A549 (cell line): ENCODE data around the gene CTBP2. TPM values are rescaled to one million over a fixed set of nuclear protein-coding genes. Genes with fewer than 3 reads are reported as not detected.

Experiments used
- ATAC-seq, 2 experiments: fragments of 200-7000 bp in 1 of 2; fragments of >200 bp in 1 of 2; cut with Nextera tagmentation in 1 of 2; cut with Tn5 transposase in 1 of 2; 3 replicates each; pipeline versions ENCODE4 v1.8.0 to v1.9.1; 2018 to 2020; ENCODE audit warnings: mild to moderate bottlenecking in 1 of 2, moderate library complexity in 1 of 2
- CTCF ChIA-PET: fragments of 300-600 bp; sonication (Branson Sonifier 250); formaldehyde crosslinking; extraction: SDS; loops from one replicate; lab custom pipeline; 2021; ENCODE audit warnings: antibody characterized with exemption, inconsistent platforms; lab: Yijun Ruan, JAX
- POLR2A ChIA-PET: fragments of 350-600 bp; formaldehyde crosslinking; extraction: SDS; loops from one replicate; lab custom pipeline; 2021; ENCODE audit warnings: antibody characterized with exemption, inconsistent platforms; lab: Yijun Ruan, JAX
- DNase-seq, 2 experiments: peaks; one replicate each; pipeline versions ENCODE4 v3.0.0 to v3.0.0-alpha.2; 2011 to 2016; ENCODE audit warnings: low read depth in 1 of 2, low spot score in 1 of 2
- FAIRE-seq: peaks from 2 replicates; lab custom pipeline; 2011; peaks lifted over from hg19 to GRCh38; lab: Jason Lieb, UNC
- H3K27ac ChIP-seq, 2 experiments: fragments of >200 bp; sonication (Bioruptor Twin); formaldehyde crosslinking; 3 replicates each; pipeline ENCODE4 v1.5.1; 2016 to 2017
- H3K4me1 ChIP-seq: fragments of >200 bp; sonication (Bioruptor Twin); formaldehyde crosslinking; 3 replicates; pipeline ENCODE4 v1.6.1; 2016
- H3K4me2 ChIP-seq: fragments of >200 bp; sonication (Bioruptor Twin); formaldehyde crosslinking; 3 replicates; pipeline ENCODE4 v1.6.1; 2016
- H3K4me3 ChIP-seq: fragments of >200 bp; sonication (Bioruptor Twin); formaldehyde crosslinking; 3 replicates; pipeline ENCODE4 v1.5.1; 2016
- H3K9me3 ChIP-seq: fragments of >200 bp; sonication (Bioruptor Twin); formaldehyde crosslinking; 3 replicates; pipeline ENCODE4 v1.6.1; 2016
- BCL3 ChIP-seq: fragments of >200 bp; sonication (Bioruptor Twin); formaldehyde crosslinking; IDR thresholded peaks from 3 replicates; pipeline ENCODE4 v1.6.1; 2016
- BHLHE40 ChIP-seq: IDR thresholded peaks from 2 replicates; pipeline ENCODE4 v1.6.1; 2012; ENCODE audit warnings: low read depth, low read length, inconsistent platforms
- CBX8 ChIP-seq: fragments of 200-600 bp; sonication (generic); IDR thresholded peaks from 2 replicates; pipeline ENCODE4 v1.6.1; 2016
- CEBPB ChIP-seq, 2 experiments: fragments of >200 bp in 1 of 2; sonication (Bioruptor Twin) in 1 of 2; formaldehyde crosslinking in 1 of 2; IDR thresholded peaks; 2 replicates each; pipeline ENCODE4 v1.6.1; 2012 to 2016
- EP300 ChIP-seq, 2 experiments: fragments of >200 bp; sonication (Bioruptor Twin); formaldehyde crosslinking; IDR thresholded peaks; 2 replicates in 1 of 2; 3 replicates in 1 of 2; pipeline ENCODE4 v1.6.1; 2016 to 2017
- FOSB ChIP-seq: fragments of 250-450 bp; sonication (Bioruptor Pico); IDR thresholded peaks from 2 replicates; pipeline ENCODE4 v1.5.0; 2020; ENCODE audit warnings: mild to moderate bottlenecking, moderate library complexity
- FOSL2 ChIP-seq, 2 experiments: fragments of 450-650 bp in 1 of 2; fragments of >200 bp in 1 of 2; sonication (Bioruptor Twin) in 1 of 2; formaldehyde crosslinking; IDR thresholded peaks; 2 replicates each; pipeline versions ENCODE4 v1.5.0 to v1.6.1; 2016 to 2020; ENCODE audit warnings: mild to moderate bottlenecking in 1 of 2, moderate library complexity in 1 of 2
- FOXS1 ChIP-seq: fragments of 250-450 bp; sonication (Bioruptor Pico); IDR thresholded peaks from 2 replicates; pipeline ENCODE4 v1.5.0; 2020; ENCODE audit warnings: mild to moderate bottlenecking, moderate library complexity
- GATA3 ChIP-seq: IDR thresholded peaks from 2 replicates; pipeline ENCODE4 v1.6.1; 2012; ENCODE audit warnings: borderline replicate concordance
- HOXB13 ChIP-seq: fragments of 250-450 bp; sonication (Bioruptor Pico); IDR thresholded peaks from 2 replicates; pipeline ENCODE4 v1.5.0; 2020; ENCODE audit warnings: low read depth, mild to moderate bottlenecking, moderate library complexity
- HOXB5 ChIP-seq: fragments of 250-450 bp; sonication (Bioruptor Pico); IDR thresholded peaks from 2 replicates; pipeline ENCODE4 v1.5.0; 2020; ENCODE audit warnings: mild to moderate bottlenecking, moderate library complexity
- JUN ChIP-seq, 2 experiments: fragments of >200 bp; sonication (Bioruptor Twin); formaldehyde crosslinking; IDR thresholded peaks; 2 replicates in 1 of 2; 3 replicates in 1 of 2; pipeline ENCODE4 v1.6.1; 2016 to 2017
- JUNB ChIP-seq: fragments of >200 bp; sonication (Bioruptor Twin); formaldehyde crosslinking; IDR thresholded peaks from 2 replicates; pipeline ENCODE4 v1.6.1; 2016
- KDM1A ChIP-seq: fragments of 200-600 bp; sonication (generic); IDR thresholded peaks from 2 replicates; pipeline ENCODE4 v1.6.1; 2016; ENCODE audit warnings: low read depth, mild to moderate bottlenecking
- MAFK ChIP-seq: fragments of 450-650 bp; IDR thresholded peaks from 2 replicates; pipeline ENCODE4 v1.6.1; 2014; ENCODE audit not compliant: partially characterized antibody
- NFE2L2 ChIP-seq: fragments of 150-350 bp; conservative IDR thresholded peaks from 2 replicates; pipeline ENCODE4 v1.6.1; 2014; ENCODE audit warnings: low read length
- NPAS2 ChIP-seq: fragments of 250-450 bp; sonication (Bioruptor Pico); IDR thresholded peaks from 2 replicates; pipeline ENCODE4 v1.8.0; 2022; ENCODE audit warnings: mild to moderate bottlenecking, moderate library complexity, borderline replicate concordance
- POLR2A ChIP-seq: IDR thresholded peaks from 2 replicates; pipeline ENCODE4 v1.6.1; 2012; ENCODE audit warnings: mild to moderate bottlenecking, low read length
- RAD21 ChIP-seq, 2 experiments: fragments of >200 bp in 1 of 2; sonication (Bioruptor Twin) in 1 of 2; formaldehyde crosslinking in 1 of 2; IDR thresholded peaks in 1 of 2; conservative IDR thresholded peaks in 1 of 2; 2 replicates in 1 of 2; 3 replicates in 1 of 2; pipeline ENCODE4 v1.6.1; 2012 to 2018; ENCODE audit warnings: inconsistent platforms in 1 of 2
- RCOR1 ChIP-seq: fragments of 150-350 bp; IDR thresholded peaks from 2 replicates; pipeline ENCODE4 v1.6.1; 2014; ENCODE audit warnings: antibody characterized with exemption, low read length, low read depth
- SMC3 ChIP-seq: fragments of >200 bp; sonication (Bioruptor Twin); formaldehyde crosslinking; IDR thresholded peaks from 3 replicates; pipeline ENCODE4 v1.6.1; 2018; ENCODE audit warnings: inconsistent platforms
- SREBF2 ChIP-seq: fragments of 450-650 bp; IDR thresholded peaks from 2 replicates; pipeline ENCODE4 v1.6.1; 2014; ENCODE audit warnings: mild to moderate bottlenecking, moderate library complexity
- TP53 ChIP-seq: fragments of 250-450 bp; sonication (Bioruptor Pico); IDR thresholded peaks from 2 replicates; pipeline ENCODE4 v1.5.0; 2021; ENCODE audit warnings: mild to moderate bottlenecking, moderate library complexity
- USF2 ChIP-seq: fragments of 450-650 bp; IDR thresholded peaks from 2 replicates; pipeline ENCODE4 v1.6.1; 2014; ENCODE audit warnings: antibody characterized with exemption
- ZC3H11A ChIP-seq: fragments of 450-650 bp; IDR thresholded peaks from 2 replicates; pipeline ENCODE4 v1.6.1; 2014; ENCODE audit warnings: antibody characterized with exemption, mild to moderate bottlenecking
- WGBS: methylation state at CpG from one replicate; pipeline ENCODE4 v1.1.6; 2017; ENCODE audit errors: missing lambda C conversion rate; 5-methylcytosine and 5-hydroxymethylcytosine counted together
- polyA plus RNA-seq, 4 experiments: library from polyadenylated mRNA; depleted of rRNA in 3 of 4; stranded (reverse); fragments of >200 nt; fragmentation: RNase III in 1 of 4; extraction: RNeasy Plus Mini Kit Qiagen cat#74134 plus additional on column Dnase treatment in 1 of 4; gene quantifications; 2 replicates in 3 of 4; 3 replicates in 1 of 4; pipeline ENCODE4 v1.2.3, GENCODE V29; 2011 to 2017
- TF ChIP-seq, protein P1 (sequence below): fragments of >200 bp; sonication (Bioruptor Twin); formaldehyde crosslinking; IDR thresholded peaks from 2 replicates; pipeline ENCODE4 v1.6.1; 2016
- TF ChIP-seq, protein P2 (sequence below): fragments of >200 bp; sonication (Bioruptor Twin); formaldehyde crosslinking; IDR thresholded peaks from 3 replicates; pipeline ENCODE4 v1.5.1; 2016
- TF ChIP-seq, protein P3 (sequence below): IDR thresholded peaks from 2 replicates; pipeline ENCODE4 v1.6.1; 2012

The CTBP2 gene
- polyA plus RNA-seq, 2 of the 4 experiments (the other 2 are of a cell fraction): 74.9 to 78.9 TPM

GRCh38 chr10:124955868-124956267 lies 204.5 kb downstream of the CTBP2 start:
- no peak for DNase-seq
- no peaks in the 10 kb centered on the region for H3K9me3 ChIP-seq
- H3K4me1 ChIP-seq: no peaks in the 10 kb centered on the region
- no peak for ATAC-seq
- H3K4me3 ChIP-seq: no peak overlapping the region
- no peak for FAIRE-seq
- TF ChIP-seq FOSB (CRISPR knock-in tag): no peak
- TF ChIP-seq SMC3: no peak
- TF ChIP-seq NPAS2 (CRISPR knock-in tag): no peak
- TF ChIP-seq NFE2L2: no peak
- no peak for TF ChIP-seq SREBF2
- TF ChIP-seq TP53: no peak
- TF ChIP-seq JUNB: no peak
- TF ChIP-seq RCOR1: no peak
- TF ChIP-seq USF2: no peak
- TF ChIP-seq KDM1A: no peak
- no peak for TF ChIP-seq ZC3H11A
- TF ChIP-seq, protein P1, sequence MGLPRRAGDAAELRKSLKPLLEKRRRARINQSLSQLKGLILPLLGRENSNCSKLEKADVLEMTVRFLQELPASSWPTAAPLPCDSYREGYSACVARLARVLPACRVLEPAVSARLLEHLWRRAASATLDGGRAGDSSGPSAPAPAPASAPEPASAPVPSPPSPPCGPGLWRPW: no peak
- TF ChIP-seq FOSL2 (IDR thresholded peaks at IDR 0.05): no peak
- TF ChIP-seq FOSL2 (CRISPR knock-in tag; IDR thresholded peaks at IDR 0.05): no peak
- no peak for TF ChIP-seq POLR2A
- TF ChIP-seq, protein P2, sequence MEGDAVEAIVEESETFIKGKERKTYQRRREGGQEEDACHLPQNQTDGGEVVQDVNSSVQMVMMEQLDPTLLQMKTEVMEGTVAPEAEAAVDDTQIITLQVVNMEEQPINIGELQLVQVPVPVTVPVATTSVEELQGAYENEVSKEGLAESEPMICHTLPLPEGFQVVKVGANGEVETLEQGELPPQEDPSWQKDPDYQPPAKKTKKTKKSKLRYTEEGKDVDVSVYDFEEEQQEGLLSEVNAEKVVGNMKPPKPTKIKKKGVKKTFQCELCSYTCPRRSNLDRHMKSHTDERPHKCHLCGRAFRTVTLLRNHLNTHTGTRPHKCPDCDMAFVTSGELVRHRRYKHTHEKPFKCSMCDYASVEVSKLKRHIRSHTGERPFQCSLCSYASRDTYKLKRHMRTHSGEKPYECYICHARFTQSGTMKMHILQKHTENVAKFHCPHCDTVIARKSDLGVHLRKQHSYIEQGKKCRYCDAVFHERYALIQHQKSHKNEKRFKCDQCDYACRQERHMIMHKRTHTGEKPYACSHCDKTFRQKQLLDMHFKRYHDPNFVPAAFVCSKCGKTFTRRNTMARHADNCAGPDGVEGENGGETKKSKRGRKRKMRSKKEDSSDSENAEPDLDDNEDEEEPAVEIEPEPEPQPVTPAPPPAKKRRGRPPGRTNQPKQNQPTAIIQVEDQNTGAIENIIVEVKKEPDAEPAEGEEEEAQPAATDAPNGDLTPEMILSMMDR: no peak
- no peak for TF ChIP-seq CBX8
- CTCF ChIA-PET: no interaction called here
- POLR2A ChIA-PET: no interaction called here
- 89% methylated on average over 10 of the region's 10 CpGs for WGBS
- H3K27ac ChIP-seq: no peak overlapping the region
- H3K4me2 ChIP-seq: no peak overlapping the region

GRCh38 chr10:124955243-124955642 lies 205.1 kb downstream of the CTBP2 start:
- ATAC-seq: no peak
- TF ChIP-seq BHLHE40 (no peak), HOXB5 (no peak), JUN (IDR thresholded peaks at IDR 0.05) (no peak), KDM1A (no peak), CEBPB (IDR thresholded peaks at IDR 0.05) (no peak)
- no peak for DNase-seq
- WGBS: 71% methylated on average over 7 of the region's 7 CpGs
- no peak for FAIRE-seq
- H3K9me3 ChIP-seq: no peaks in the 10 kb centered on the region
- no peak overlapping the region for H3K27ac ChIP-seq
- no peak overlapping the region for H3K4me3 ChIP-seq
- H3K4me1 ChIP-seq: no peaks in the 10 kb centered on the region
- no peak overlapping the region for H3K4me2 ChIP-seq
- CTCF ChIA-PET: interaction anchor here (1.4 kb wide), 1 partner anchor 12 kb away, joined by 3 read pairs; no protein-coding TSS in a partner anchor
- POLR2A ChIA-PET: no interaction called here

GRCh38 chr10:124953421-124953820 lies 206.9 kb downstream of the CTBP2 start:
- H3K4me3 ChIP-seq: no peak overlapping the region
- no peak for ATAC-seq
- H3K4me1 ChIP-seq: no peaks in the 10 kb centered on the region
- 76% methylated on average over 3 of the region's 3 CpGs for WGBS
- no peak for TF ChIP-seq HOXB13 (CRISPR knock-in tag)
- TF ChIP-seq, protein P3, sequence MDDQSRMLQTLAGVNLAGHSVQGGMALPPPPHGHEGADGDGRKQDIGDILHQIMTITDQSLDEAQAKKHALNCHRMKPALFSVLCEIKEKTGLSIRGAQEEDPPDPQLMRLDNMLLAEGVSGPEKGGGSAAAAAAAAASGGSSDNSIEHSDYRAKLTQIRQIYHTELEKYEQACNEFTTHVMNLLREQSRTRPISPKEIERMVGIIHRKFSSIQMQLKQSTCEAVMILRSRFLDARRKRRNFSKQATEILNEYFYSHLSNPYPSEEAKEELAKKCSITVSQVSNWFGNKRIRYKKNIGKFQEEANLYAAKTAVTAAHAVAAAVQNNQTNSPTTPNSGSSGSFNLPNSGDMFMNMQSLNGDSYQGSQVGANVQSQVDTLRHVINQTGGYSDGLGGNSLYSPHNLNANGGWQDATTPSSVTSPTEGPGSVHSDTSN: no peak
- no peak for TF ChIP-seq FOXS1 (CRISPR knock-in tag)
- TF ChIP-seq SMC3: no peak
- no peak for TF ChIP-seq RAD21 (conservative IDR thresholded peaks at IDR 0.05 in 1 of 2, IDR thresholded peaks at IDR 0.05 in 1 of 2)
- no peak for TF ChIP-seq EP300 (IDR thresholded peaks at IDR 0.05)
- no peak for TF ChIP-seq BCL3
- no peak for TF ChIP-seq FOSB (CRISPR knock-in tag)
- TF ChIP-seq MAFK: no peak
- TF ChIP-seq GATA3: no peak
- TF ChIP-seq JUN (IDR thresholded peaks at IDR 0.05): no peak
- no peaks in the 10 kb centered on the region for H3K9me3 ChIP-seq
- H3K27ac ChIP-seq: no peak overlapping the region
- H3K4me2 ChIP-seq: no peak overlapping the region
- no peak for DNase-seq
- ChIA-PET CTCF (no interaction called here), POLR2A (no interaction called here)
- no peak for FAIRE-seq
